HL-60 (cell line): ENCODE results near the gene KCND2.

Source experiments
- GABPA ChIP-seq: IDR thresholded peaks from 2 replicates; pipeline ENCODE4 v1.6.1; 2012; ENCODE audit warnings: low read depth
- POLR2AphosphoS5 ChIP-seq: IDR thresholded peaks from 2 replicates; pipeline ENCODE4 v1.6.1; 2012; ENCODE audit warnings: low read depth
- TF ChIP-seq, protein P1 (sequence below): IDR thresholded peaks from one replicate; pipeline ENCODE4 v1.5.1; 2011; ENCODE audit warnings: low read length, control low read depth, inconsistent platforms; ENCODE audit not compliant: insufficient read depth
- TF ChIP-seq, protein P2 (sequence below): IDR thresholded peaks from 2 replicates; pipeline ENCODE4 v1.6.1; 2012; ENCODE audit warnings: low read depth; ENCODE audit not compliant: insufficient replicate concordance

DNA sequence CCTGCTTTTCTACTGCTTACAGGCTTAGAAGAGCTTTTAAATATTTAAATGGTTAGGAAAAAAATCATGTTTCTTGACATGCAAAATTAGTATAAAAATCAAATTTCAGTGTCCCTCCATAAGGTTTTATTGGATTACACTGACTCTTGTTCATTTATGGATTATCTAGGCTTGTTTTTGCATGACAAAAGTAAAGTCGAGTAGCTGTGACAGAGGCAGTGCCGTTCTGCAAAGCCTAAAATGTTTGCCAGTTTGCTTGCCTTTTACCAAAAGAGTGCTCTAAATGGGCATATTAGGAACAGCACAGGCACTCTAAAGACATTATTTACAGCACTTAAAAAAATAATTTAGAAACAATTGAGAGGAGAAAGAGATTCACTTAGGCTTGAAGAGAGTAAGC lies 445.4 kb downstream of the KCND2 start:
- TF ChIP-seq, protein P1, sequence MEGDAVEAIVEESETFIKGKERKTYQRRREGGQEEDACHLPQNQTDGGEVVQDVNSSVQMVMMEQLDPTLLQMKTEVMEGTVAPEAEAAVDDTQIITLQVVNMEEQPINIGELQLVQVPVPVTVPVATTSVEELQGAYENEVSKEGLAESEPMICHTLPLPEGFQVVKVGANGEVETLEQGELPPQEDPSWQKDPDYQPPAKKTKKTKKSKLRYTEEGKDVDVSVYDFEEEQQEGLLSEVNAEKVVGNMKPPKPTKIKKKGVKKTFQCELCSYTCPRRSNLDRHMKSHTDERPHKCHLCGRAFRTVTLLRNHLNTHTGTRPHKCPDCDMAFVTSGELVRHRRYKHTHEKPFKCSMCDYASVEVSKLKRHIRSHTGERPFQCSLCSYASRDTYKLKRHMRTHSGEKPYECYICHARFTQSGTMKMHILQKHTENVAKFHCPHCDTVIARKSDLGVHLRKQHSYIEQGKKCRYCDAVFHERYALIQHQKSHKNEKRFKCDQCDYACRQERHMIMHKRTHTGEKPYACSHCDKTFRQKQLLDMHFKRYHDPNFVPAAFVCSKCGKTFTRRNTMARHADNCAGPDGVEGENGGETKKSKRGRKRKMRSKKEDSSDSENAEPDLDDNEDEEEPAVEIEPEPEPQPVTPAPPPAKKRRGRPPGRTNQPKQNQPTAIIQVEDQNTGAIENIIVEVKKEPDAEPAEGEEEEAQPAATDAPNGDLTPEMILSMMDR: no peak
- TF ChIP-seq, protein P2, sequence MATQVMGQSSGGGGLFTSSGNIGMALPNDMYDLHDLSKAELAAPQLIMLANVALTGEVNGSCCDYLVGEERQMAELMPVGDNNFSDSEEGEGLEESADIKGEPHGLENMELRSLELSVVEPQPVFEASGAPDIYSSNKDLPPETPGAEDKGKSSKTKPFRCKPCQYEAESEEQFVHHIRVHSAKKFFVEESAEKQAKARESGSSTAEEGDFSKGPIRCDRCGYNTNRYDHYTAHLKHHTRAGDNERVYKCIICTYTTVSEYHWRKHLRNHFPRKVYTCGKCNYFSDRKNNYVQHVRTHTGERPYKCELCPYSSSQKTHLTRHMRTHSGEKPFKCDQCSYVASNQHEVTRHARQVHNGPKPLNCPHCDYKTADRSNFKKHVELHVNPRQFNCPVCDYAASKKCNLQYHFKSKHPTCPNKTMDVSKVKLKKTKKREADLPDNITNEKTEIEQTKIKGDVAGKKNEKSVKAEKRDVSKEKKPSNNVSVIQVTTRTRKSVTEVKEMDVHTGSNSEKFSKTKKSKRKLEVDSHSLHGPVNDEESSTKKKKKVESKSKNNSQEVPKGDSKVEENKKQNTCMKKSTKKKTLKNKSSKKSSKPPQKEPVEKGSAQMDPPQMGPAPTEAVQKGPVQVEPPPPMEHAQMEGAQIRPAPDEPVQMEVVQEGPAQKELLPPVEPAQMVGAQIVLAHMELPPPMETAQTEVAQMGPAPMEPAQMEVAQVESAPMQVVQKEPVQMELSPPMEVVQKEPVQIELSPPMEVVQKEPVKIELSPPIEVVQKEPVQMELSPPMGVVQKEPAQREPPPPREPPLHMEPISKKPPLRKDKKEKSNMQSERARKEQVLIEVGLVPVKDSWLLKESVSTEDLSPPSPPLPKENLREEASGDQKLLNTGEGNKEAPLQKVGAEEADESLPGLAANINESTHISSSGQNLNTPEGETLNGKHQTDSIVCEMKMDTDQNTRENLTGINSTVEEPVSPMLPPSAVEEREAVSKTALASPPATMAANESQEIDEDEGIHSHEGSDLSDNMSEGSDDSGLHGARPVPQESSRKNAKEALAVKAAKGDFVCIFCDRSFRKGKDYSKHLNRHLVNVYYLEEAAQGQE: no peak
- no peak for TF ChIP-seq GABPA
- TF ChIP-seq POLR2AphosphoS5: no peak
